HG02884 (cell line): Measurements from ENCODE around the gene C5AR2.
"Not testable (repeated sequence)": the region's sequence is repeated elsewhere in the genome, so short reads cannot be mapped to it uniquely, and the experiment has no call there.

Experiments
- ATAC-seq: cut with Tn5 transposase; IDR thresholded peaks from one replicate; pipeline ENCODE4 v1.9.1; 2021; ENCODE audit warnings: mild to moderate bottlenecking, moderate library complexity; ENCODE audit not compliant: unreplicated experiment

C5AR2 gene

DNA sequence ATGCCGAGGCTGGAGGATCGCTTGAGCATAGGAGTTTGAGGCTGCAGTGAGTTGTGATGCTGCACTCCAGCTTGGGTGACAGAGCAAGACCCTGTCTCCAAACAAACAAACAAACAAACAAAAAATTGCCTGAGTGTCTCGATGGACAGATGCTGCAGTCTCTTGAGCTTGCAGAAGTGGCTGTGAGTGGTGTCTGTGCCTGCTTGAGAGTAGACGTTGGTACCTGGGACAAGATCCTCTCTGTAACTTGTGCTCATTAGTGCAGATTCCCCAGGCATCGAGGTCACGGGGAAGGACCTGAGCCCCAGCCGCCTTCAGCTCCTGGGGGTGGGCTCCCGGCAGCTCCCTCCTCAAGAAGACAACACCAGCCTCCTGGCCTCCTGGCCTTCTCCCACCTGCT is 8.6 kb upstream of the C5AR2 start:
- no peak for ATAC-seq

DNA sequence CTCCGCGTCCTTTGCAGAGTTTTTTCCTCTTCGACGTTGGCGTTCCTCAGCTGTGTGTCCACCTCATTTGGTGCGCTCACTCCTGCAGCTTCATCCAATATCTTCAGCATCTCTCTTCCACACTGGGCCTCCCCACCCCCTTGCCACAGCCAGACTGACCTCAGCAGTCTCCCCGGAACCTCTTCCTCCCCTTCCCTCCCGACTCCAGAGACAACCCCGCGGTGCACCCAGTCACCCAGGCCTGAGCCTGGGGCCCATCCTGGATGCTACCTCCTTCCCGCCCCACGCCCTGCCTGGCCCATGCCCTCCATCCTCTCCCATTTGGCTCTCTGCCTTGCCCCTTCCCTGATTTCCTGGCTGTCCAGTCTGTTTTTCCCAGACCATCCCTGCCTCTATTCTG is 8.1 kb upstream of the C5AR2 start:
- ATAC-seq = no peak

DNA sequence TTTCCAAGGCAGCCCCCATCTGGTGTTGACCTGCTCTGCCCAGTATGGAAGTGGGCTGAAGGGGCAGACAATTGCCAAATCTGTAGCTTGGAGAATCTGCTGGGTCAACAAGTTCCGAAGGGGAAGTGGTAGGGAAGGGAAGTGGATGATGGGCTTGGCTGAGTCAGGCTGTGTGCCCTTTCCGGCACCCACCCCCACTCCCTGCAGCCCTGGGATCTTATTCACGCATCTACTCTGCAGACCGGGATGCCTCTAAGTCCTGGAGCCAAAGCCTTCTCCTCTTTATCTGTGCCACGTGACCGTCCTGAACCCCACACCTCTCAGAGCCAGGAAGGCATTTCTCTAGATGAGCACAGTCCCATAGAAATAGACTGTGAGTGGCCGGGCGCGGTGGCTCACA is 7.5 kb upstream of the C5AR2 start:
- no peak for ATAC-seq

DNA sequence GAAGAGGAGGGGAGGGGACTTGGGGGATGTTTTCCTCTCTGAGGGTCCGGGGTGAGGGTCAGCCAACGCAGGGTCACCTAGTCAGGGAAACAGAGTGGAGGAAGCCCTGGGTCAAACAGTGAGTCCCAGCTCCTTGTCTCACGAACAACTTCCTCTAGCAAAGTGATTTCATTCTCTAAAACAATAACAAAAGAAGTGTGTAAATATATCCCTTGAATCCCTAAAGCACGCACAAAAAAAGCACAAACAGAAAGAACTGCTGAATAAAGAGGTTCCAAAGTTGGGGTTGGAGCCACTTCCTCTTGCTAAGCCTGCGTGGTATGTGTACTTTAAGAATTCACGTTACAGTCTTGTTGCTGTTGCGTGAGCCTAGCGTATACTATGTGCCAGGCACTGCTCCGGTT is 1.5 kb upstream of the C5AR2 start:
- no peak for ATAC-seq

DNA sequence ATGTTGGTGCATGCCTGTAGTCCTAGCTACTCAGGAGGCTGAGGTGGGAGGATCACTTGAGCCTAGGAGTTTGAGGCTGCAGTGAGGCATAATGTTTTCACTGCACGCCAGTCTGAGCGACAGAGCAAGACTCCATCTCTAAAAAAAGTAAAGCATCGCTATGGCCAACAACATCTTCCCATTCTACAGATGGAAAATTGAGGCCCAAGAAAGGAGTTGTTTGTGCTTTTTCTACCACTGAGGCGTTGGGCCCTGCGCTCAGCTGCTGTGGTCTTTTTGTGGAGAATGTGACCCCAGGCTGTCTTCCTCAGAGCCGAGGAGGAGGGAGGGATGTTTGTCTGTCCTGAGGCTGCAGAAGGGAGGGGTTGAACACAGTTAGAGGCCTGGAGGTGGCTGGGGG is 485 bp upstream of the C5AR2 start:
- ATAC-seq = no peak

DNA sequence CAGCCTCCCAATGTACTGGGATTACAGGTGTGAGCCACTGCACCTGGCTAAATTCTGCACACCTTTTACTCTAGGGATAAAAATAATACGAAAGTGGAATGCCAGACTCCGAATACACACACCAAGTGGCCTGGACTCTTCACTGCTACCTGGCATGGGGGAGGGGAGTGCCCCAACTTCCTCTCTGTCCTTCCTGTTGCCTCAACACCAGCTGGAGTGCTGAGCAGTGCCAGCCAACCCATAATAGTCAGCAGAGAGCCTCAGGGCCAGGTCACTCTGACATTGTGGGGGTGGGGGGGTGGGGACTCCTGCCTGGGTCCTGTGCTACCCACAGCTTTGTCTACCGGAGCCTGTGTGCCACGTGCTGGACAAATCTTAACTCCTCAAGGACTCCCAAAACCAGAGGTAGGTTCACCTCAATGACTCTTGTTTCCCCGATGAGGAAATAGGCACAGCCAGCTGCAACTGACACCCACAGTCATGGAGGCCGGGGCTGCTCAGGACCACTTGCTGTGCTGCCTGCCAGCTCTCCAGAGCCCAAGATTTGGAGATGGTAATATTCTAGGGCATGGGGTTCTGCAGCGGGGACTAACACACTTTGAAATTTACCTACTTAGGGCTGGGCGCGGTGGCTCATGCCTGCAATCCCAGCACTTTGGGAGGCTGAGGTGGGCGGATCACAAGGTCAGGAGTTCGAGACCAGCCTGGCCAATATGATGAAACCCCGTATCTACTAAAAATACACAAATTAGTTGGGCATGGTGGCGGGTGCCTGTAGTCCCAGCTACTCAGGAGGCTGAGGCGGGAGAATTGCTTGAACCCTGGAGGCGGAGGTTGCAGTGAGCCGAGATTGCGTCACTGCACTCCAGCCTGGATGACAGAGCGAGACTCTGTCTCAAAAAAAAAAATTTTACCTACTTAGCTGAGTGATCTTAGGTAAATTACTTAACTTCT is 5.1 kb downstream of the C5AR2 start:
- ATAC-seq = not testable (repeated sequence)

DNA sequence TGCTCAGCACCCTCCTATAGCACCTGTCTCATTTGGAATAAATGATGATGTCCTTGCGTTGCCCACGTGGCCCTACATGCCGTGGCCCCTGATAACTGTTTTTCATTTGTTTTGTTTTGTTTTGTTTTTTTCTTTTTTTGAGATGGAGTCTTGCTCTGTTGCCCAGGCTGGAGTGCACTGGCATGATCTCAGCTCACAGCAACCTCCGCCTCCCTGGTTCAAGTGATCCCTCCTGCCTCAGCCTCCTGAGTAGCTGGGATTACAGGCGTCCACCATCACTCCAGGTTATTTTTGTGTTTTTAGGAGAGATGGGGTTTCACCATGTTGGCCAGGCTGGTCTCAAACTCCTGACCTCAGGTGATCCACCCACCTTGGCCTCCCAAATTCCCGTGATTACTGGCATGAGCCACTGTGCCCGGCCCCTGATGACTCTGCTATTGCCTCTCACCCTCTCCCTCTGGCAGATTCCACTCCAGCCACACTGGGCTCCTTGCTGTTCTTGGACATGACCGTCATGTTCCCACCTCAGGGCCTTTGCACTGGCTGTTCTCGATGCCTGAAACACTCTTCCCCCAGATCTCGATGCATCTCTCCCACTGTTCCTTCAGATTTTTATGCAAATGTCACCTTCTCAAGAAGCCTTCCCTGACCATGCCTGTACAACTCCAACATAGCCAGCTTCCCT is 7.4 kb downstream of the C5AR2 start:
- no peak for ATAC-seq

DNA sequence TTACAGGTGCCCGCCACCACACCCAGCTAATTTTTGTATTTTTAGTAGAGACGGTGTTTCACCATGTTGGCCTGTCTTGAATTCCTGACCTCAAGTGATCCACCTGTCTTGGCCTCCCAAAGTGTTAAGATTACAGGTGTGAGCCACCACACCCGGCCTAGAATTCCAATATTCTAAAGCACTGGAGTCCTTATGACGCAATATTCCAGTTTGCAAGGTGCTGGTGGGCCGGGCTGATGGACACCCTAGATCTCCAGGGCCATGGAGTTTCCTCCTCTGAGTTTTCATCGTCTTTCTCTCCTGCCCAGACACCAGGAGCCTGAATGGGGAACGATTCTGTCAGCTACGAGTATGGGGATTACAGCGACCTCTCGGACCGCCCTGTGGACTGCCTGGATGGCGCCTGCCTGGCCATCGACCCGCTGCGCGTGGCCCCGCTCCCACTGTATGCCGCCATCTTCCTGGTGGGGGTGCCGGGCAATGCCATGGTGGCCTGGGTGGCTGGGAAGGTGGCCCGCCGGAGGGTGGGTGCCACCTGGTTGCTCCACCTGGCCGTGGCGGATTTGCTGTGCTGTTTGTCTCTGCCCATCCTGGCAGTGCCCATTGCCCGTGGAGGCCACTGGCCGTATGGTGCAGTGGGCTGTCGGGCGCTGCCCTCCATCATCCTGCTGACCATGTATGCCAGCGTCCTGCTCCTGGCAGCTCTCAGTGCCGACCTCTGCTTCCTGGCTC is 8.7 kb downstream of the C5AR2 start:
- no peak for ATAC-seq

DNA sequence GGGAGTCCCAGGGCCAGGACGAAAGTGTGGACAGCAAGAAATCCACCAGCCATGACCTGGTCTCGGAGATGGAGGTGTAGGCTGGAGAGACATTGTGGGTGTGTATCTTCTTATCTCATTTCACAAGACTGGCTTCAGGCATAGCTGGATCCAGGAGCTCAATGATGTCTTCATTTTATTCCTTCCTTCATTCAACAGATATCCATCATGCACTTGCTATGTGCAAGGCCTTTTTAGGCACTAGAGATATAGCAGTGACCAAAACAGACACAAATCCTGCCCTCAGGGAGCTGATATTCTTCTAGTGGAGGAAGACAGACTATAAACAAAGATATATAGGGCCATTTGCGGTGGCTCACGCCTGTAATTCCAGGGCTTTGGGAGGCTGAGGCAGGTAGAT is 9.8 kb downstream of the C5AR2 start:
- ATAC-seq = no peak

DNA sequence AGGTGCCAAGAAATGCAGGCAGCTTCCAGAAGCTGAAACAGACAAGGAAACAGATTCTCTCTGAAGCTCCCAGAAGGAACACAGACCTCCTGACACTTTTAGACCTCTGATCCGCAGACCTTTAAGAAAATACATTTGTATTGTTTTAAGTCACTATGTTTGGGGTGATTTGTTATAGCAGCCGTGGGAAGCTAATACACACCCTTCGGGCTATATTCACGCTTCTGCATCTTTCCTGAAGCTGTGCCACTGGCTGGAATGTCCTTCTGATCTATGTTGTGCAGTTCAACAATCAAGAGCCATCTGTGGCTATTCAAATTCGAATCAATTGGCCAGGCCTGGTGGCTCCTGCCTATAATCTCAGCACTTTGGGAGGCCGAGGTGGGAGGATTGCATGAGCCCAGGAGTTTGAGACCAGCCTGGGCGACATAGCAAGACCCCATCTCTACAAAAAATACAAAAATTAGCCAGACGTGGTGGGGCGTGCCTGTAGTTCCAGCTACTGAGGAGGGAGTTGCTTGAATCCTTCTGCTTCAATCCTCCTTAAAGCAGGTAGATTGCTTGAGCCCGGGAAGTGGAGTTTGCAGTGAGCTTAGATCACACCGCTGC is 11.3 kb downstream of the C5AR2 start:
- no peak for ATAC-seq

DNA sequence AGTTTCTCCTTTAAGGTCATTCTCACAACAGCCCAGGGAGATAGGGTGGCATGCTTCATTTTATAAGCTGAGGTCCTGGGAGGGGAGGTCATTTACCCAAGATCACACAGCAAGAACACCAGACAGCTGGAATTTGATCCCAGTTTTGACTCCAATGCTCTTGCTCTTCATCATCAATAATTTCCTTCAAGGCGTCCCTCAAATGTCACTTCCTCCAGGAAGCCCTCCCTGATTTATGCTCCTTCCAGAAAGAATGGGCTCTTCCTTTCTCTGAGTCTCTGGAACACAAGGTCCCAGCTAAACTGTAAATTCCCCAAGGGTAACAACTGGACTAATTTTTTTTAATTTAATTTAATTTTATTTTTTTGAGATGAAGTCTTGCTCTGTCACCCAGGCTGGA is 12.4 kb downstream of the C5AR2 start:
- no peak for ATAC-seq

DNA sequence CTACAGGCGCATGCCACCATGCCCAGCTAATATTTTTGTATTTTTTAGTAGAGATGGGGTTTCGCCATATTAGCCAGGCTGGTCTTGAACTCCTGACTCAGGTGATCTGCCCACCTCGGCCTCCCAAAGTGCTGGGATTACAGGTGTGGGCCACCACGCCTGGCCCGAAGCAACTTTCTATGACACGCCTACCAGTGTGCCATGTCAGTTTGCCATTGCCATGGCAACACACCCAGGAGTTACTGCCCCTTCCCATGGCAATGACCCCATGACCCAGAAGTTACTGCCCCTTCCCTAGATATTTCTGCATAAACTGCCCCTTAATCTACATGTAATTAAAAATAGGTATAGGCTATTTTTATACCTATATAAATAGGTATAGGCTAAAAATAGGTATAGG is 14.0 kb downstream of the C5AR2 start:
- not testable (repeated sequence) for ATAC-seq

DNA sequence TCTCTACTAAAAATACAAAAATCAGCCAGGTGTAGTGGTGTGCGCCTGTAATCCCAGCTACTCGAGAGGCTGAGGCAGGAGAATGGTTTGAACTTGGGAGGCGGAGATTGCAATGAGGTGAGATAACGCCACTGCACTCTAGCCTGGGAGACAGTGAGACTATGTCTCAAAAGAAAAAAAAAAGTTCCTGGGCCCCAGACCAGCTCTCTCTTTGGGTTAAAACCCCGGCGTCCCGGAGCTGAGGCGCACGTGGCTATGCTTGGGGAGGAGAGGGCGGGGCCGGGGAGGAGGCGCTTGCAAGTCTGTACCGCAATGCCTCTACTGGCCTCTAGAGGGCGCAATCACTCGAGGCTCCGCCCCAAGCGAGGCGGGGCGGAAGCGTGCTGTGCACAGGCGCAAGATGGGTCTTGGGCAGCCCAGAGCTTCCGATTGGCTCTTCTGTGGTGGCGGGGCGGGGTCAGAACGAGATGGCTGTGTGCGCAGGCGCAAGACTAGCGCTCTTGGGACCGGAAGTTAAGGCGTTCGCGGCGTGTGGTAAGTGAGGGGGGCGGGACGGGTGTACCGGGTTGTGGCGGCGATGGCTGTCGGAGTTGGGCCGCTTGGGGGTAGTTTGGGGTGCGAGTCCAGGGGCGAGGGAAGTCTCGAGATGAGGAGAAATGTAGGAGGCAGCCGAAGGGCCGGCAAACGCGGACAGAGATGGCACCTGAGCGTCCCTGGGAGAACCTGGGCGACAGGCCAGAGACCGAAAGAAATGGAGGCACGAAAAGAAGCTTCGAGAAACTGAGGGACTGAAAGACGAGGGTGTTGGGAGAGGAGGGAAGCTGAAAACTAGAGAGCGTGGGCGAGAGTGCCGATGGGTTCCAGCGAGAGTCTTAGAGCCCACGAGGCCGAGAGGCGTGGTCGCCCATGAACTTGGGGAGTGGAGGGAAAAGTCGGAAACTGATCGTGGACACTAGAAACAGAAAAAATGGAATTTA is 17.1 kb downstream of the C5AR2 start, which contains the start of gene DHX34:
Gene DHX34, plus strand, starts transcription at position 497 of the 977 bp plus-strand sequence. CDS start 3,716 bp downstream, outside the sequence.
- peak; percentile 89 for ATAC-seq

DNA sequence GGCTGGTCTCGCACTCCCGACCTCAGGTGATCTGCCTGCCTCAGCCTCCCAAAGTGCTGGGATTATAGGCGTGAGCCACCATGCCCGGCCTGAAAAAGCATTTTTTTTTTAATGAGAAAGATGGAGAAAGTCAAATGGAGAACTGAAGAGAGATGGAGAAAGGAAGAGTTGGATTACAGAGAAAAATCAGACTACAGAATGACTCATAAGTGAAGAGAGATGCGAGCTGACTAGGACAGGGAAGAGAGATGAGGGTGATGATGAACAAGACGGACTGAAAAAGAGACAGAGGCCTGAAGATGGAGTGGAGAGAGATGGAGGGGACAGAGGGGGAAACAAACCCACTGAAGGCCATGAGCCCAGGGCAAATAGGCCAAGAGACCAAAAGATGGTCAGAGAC is 18.7 kb downstream of the C5AR2 start:
- ATAC-seq = no peak

DNA sequence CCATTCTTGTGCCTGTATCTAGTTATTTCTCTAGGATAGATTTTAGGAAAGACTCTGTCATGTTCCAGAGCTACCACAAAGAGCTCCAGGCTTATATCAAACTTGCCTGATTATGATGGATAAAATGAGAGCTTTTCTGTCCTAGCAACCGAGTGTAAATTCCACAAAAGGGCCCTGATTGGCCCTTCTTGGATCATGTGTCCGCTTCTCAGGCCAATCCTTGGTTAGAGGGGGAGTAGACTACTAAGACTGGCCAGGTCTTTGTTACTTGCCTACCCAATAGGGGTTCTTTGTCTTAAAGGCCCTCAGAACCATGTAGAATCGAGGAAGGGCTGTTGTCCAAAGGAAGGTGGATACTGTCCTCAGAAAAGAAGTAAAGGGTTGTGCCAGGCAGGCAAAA is 19.6 kb downstream of the C5AR2 start:
- ATAC-seq = no peak

DNA sequence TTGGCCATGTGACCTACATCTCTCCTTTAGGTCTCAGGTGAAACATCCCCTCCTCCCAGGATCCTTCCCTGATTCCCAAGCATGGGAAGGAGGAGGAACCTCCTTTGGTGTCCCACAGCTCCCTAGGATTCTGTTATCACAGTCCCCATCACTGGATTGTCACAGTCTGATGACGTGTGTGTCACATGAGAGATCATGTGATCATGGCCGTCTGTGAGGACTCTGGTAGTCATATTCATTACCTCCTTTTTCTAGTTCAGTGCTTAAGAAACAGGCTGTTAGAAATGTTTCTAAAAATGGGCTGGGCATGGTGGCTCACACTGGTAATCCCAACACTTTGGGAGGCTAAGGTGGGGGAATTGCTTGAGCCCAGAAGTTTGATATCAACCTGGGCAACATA is 20.1 kb downstream of the C5AR2 start:
- no peak for ATAC-seq

DNA sequence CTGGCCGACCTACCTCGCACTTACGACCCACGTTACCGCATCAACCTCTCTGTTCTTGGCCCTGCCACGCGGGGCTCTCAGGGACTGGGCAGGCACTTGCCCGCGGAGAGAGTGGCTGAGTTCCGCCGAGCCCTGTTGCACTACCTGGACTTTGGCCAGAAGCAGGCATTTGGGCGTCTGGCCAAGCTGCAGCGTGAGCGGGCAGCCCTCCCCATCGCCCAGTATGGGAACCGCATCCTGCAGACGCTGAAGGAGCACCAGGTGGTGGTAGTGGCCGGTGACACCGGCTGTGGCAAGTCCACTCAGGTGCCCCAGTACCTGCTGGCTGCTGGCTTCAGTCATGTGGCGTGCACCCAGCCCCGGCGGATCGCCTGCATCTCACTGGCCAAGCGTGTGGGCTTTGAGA is 21.3 kb downstream of the C5AR2 start:
- ATAC-seq = no peak

DNA sequence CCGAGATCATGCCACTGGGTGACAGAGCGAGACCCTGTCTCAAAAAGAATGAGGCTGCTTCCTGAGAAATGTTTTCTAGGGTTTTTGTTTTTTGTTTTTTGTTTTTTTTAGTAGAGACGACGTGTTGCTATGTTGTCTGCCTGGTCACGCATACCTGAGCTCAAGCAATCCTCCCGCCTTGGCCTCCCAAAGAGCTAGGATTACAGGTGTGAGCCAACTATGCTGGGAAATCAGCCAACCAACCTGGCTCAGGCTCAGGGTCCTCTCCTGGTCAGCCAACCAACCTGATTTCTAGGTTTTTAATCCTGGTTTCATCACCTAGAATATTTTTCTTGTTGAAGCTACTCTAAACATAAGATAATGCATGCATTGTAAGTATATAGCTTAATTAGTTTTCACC is 24.9 kb downstream of the C5AR2 start:
- no peak for ATAC-seq

DNA sequence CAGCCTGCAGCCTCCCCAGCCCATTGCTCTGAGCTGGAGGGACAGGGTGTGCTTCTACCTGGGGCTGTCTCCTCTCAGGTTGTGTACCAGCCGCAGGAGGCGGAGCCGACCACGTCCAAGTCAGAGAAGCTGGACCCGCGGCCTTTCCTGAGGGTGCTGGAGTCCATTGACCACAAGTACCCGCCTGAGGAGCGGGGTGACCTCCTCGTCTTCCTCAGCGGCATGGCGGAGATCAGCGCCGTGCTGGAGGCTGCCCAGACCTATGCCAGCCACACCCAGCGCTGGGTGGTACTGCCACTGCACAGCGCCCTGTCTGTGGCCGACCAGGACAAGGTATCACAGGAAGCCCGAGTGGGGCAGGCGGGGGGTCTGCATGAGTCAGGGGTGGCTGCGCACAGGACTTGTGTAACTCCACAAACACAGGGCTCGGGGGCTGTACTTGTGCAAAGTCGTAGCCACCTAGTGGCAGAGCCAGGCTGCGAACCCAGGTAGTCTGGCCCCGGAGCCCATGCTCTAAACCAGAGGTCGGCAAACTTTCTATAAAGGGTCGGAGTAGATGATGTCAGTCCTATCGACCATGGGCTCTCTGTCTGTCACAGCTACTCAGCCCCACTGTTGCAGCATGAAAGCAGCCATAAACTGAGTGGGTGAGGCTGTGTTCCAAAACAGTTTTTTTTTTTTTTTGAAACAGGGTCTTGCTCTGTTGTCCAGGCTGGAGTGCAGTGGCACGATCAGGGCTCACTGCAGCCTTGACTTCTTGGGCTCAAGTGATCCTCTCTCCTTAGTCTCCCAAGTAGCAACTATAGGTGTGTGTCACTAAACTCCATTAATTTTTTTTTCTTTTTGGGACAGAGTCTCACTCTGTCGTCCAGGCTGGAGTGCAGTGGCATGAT is 26.1 kb downstream of the C5AR2 start:
- ATAC-seq = no peak
